ENCODE results near the gene LEPROT.

DNA sequence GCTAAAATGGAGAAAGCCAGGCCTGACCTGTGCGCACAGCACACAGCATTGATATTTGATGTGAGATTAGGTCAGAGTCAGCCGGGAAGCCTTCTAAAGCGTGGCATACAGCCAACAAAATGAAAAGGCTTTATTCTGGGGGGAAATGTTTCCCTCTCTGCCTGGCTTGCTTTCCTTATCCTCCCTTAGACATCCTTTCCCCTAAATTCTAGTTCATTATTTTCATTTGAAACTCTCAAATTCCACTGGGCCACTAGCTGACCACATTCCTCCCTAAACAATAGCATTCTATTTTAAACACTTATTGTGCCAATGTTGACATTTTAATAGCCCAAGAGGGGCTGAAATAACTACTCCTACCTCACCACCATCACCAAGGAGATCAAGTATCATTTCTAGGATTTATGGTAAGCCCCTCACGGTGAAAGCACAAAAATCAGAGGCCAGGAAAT is 49.4 kb downstream of the LEPROT start:
- TF ChIP-seq POLR2AphosphoS5 (IDR thresholded peaks at IDR 0.05; ENCODE audit: low read depth, low read length), result no peak
- TF ChIP-seq, protein P1, sequence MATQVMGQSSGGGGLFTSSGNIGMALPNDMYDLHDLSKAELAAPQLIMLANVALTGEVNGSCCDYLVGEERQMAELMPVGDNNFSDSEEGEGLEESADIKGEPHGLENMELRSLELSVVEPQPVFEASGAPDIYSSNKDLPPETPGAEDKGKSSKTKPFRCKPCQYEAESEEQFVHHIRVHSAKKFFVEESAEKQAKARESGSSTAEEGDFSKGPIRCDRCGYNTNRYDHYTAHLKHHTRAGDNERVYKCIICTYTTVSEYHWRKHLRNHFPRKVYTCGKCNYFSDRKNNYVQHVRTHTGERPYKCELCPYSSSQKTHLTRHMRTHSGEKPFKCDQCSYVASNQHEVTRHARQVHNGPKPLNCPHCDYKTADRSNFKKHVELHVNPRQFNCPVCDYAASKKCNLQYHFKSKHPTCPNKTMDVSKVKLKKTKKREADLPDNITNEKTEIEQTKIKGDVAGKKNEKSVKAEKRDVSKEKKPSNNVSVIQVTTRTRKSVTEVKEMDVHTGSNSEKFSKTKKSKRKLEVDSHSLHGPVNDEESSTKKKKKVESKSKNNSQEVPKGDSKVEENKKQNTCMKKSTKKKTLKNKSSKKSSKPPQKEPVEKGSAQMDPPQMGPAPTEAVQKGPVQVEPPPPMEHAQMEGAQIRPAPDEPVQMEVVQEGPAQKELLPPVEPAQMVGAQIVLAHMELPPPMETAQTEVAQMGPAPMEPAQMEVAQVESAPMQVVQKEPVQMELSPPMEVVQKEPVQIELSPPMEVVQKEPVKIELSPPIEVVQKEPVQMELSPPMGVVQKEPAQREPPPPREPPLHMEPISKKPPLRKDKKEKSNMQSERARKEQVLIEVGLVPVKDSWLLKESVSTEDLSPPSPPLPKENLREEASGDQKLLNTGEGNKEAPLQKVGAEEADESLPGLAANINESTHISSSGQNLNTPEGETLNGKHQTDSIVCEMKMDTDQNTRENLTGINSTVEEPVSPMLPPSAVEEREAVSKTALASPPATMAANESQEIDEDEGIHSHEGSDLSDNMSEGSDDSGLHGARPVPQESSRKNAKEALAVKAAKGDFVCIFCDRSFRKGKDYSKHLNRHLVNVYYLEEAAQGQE (IDR thresholded peaks at IDR 0.05; ENCODE audit: insufficient read depth in 1 of 2, low read depth in 2 of 2, low read length in 2 of 2), result no peak
- TF ChIP-seq TAF1 (IDR thresholded peaks at IDR 0.05; ENCODE audit: borderline replicate concordance, insufficient read depth, low read length), result no peak

Data from PFSK-1 (cell line).